ENCODE results near the gene NDUFB1.

The NDUFB1 gene

GRCh38 chr14:92121670-92122350 lies at the start of gene NDUFB1, which contains the start of gene CPSF2:
TSS of gene NDUFB1 (minus strand) at chr14:92121706. CDS start at chr14:92117637, 4,069 bp downstream.
TSS of gene CPSF2 (plus strand) at chr14:92121969. CDS start at chr14:92130985, 9,016 bp downstream.
- Mint-ChIP-seq H3K27me3 (no peaks in the 10 kb centered on the region), H3K27ac (peak within 1 kb of the TSS; percentile 100), H3K9me3 (no peaks in the 10 kb centered on the region), H3K36me3 (ENCODE audit: low read depth) (peaks cover 60% of the 10 kb centered on the region), H3K4me1 (ENCODE audit: low read depth) (peaks cover 45% of the 10 kb centered on the region), H3K4me3 (peak within 1 kb of the TSS; percentile 99)

- Mint-ChIP-seq H3K36me3 (ENCODE audit: low read depth) (peaks cover 80% of the 10 kb centered on the region), H3K4me1 (ENCODE audit: low read depth) (peaks cover 3% of the 10 kb centered on the region), H3K9me3 (peaks cover 14% of the 10 kb centered on the region), H3K27me3 (no peaks in the 10 kb centered on the region), H3K4me3 (no peak overlapping the region), H3K27ac (no peak overlapping the region)
Observed at GRCh38 chr14:92164958-92165357, 43.5 kb upstream of the NDUFB1 start.

GRCh38 chr14:92161521-92161920 lies 40.0 kb upstream of the NDUFB1 start:
- Mint-ChIP-seq H3K27me3 (no peaks in the 10 kb centered on the region), H3K4me1 (ENCODE audit: low read depth) (peaks cover 9% of the 10 kb centered on the region), H3K36me3 (ENCODE audit: low read depth) (peaks cover 86% of the 10 kb centered on the region), H3K4me3 (no peak overlapping the region), H3K9me3 (peaks cover 11% of the 10 kb centered on the region), H3K27ac (no peak overlapping the region)

GRCh38 chr14:92160619-92161018 lies 39.1 kb upstream of the NDUFB1 start:
- no peak overlapping the region for H3K4me3 Mint-ChIP-seq
- peaks cover 10% of the 10 kb centered on the region for H3K9me3 Mint-ChIP-seq
- no peak overlapping the region for H3K27ac Mint-ChIP-seq
- H3K4me1 Mint-ChIP-seq (ENCODE audit: low read depth): peaks cover 9% of the 10 kb centered on the region
- H3K27me3 Mint-ChIP-seq: no peaks in the 10 kb centered on the region
- H3K36me3 Mint-ChIP-seq (ENCODE audit: low read depth): peaks cover 85% of the 10 kb centered on the region

- no peaks in the 10 kb centered on the region for H3K27me3 Mint-ChIP-seq
- H3K36me3 Mint-ChIP-seq (ENCODE audit: low read depth): peaks cover 75% of the 10 kb centered on the region
- H3K4me1 Mint-ChIP-seq (ENCODE audit: low read depth): peaks cover 6% of the 10 kb centered on the region
- H3K27ac Mint-ChIP-seq: peak overlapping the region; percentile 6
- H3K9me3 Mint-ChIP-seq: no peaks in the 10 kb centered on the region
- no peak overlapping the region for H3K4me3 Mint-ChIP-seq
Observed at GRCh38 chr14:92154283-92154942, 32.9 kb upstream of the NDUFB1 start.

GRCh38 chr14:92153581-92153980 lies 32.1 kb upstream of the NDUFB1 start:
- H3K4me1 Mint-ChIP-seq (ENCODE audit: low read depth): peaks cover 6% of the 10 kb centered on the region
- no peaks in the 10 kb centered on the region for H3K27me3 Mint-ChIP-seq
- H3K36me3 Mint-ChIP-seq (ENCODE audit: low read depth): peaks cover 74% of the 10 kb centered on the region
- H3K27ac Mint-ChIP-seq: no peak overlapping the region
- no peaks in the 10 kb centered on the region for H3K9me3 Mint-ChIP-seq
- H3K4me3 Mint-ChIP-seq: no peak overlapping the region

GRCh38 chr14:92144708-92145107 lies 23.2 kb upstream of the NDUFB1 start:
- H3K4me3 Mint-ChIP-seq: no peak overlapping the region
- peaks cover 4% of the 10 kb centered on the region for H3K4me1 Mint-ChIP-seq (ENCODE audit: low read depth)
- H3K27ac Mint-ChIP-seq: no peak overlapping the region
- H3K36me3 Mint-ChIP-seq (ENCODE audit: low read depth): peaks cover 73% of the 10 kb centered on the region
- H3K9me3 Mint-ChIP-seq: no peaks in the 10 kb centered on the region
- H3K27me3 Mint-ChIP-seq: no peaks in the 10 kb centered on the region

- peaks cover 4% of the 10 kb centered on the region for H3K4me1 Mint-ChIP-seq (ENCODE audit: low read depth)
- H3K9me3 Mint-ChIP-seq: no peaks in the 10 kb centered on the region
- H3K27me3 Mint-ChIP-seq: no peaks in the 10 kb centered on the region
- H3K27ac Mint-ChIP-seq: no peak overlapping the region
- H3K36me3 Mint-ChIP-seq (ENCODE audit: low read depth): peaks cover 68% of the 10 kb centered on the region
- no peak overlapping the region for H3K4me3 Mint-ChIP-seq
Observed at GRCh38 chr14:92143962-92144361, 22.5 kb upstream of the NDUFB1 start.

GRCh38 chr14:92143309-92143708 lies 21.8 kb upstream of the NDUFB1 start:
- Mint-ChIP-seq H3K9me3 (no peaks in the 10 kb centered on the region), H3K36me3 (ENCODE audit: low read depth) (peaks cover 64% of the 10 kb centered on the region), H3K4me3 (no peak overlapping the region), H3K27ac (no peak overlapping the region), H3K4me1 (ENCODE audit: low read depth) (peaks cover 4% of the 10 kb centered on the region), H3K27me3 (no peaks in the 10 kb centered on the region)

- Mint-ChIP-seq H3K27ac (no peak overlapping the region), H3K4me3 (no peak overlapping the region), H3K36me3 (ENCODE audit: low read depth) (peaks cover 61% of the 10 kb centered on the region), H3K4me1 (ENCODE audit: low read depth) (peaks cover 13% of the 10 kb centered on the region), H3K9me3 (no peaks in the 10 kb centered on the region), H3K27me3 (no peaks in the 10 kb centered on the region)
Observed at GRCh38 chr14:92135269-92135668, 13.8 kb upstream of the NDUFB1 start.

- peaks cover 67% of the 10 kb centered on the region for H3K36me3 Mint-ChIP-seq (ENCODE audit: low read depth)
- no peaks in the 10 kb centered on the region for H3K27me3 Mint-ChIP-seq
Observed at GRCh38 chr14:92134456-92134855, 12.9 kb upstream of the NDUFB1 start.

GRCh38 chr14:92122761-92123160 lies 1.3 kb upstream of the NDUFB1 start:
- Mint-ChIP-seq H3K36me3 (ENCODE audit: low read depth) (peaks cover 61% of the 10 kb centered on the region), H3K27me3 (no peaks in the 10 kb centered on the region), H3K4me1 (ENCODE audit: low read depth) (peaks cover 55% of the 10 kb centered on the region)

More at GRCh38 chr14:92134456-92134855, 12.9 kb upstream of the NDUFB1 start:
- Mint-ChIP-seq H3K4me1 (ENCODE audit: low read depth) (peaks cover 17% of the 10 kb centered on the region), H3K9me3 (no peaks in the 10 kb centered on the region), H3K4me3 (no peak overlapping the region), H3K27ac (no peak overlapping the region)

GRCh38 chr14:92122351-92122677 lies 808 bp upstream of the NDUFB1 start:
- Mint-ChIP-seq H3K4me1 (ENCODE audit: low read depth) (peaks cover 50% of the 10 kb centered on the region), H3K4me3 (peak overlapping the region; percentile 99), H3K27me3 (no peaks in the 10 kb centered on the region), H3K36me3 (ENCODE audit: low read depth) (peaks cover 61% of the 10 kb centered on the region), H3K27ac (peak overlapping the region; percentile 100), H3K9me3 (no peaks in the 10 kb centered on the region)

More at GRCh38 chr14:92122761-92123160, 1.3 kb upstream of the NDUFB1 start:
- no peaks in the 10 kb centered on the region for H3K9me3 Mint-ChIP-seq
- peak overlapping the region; percentile 99 for H3K4me3 Mint-ChIP-seq
- peak overlapping the region; percentile 100 for H3K27ac Mint-ChIP-seq

GRCh38 chr14:92121207-92121669 lies 268 bp downstream of the NDUFB1 start:
- Mint-ChIP-seq H3K27me3 (no peaks in the 10 kb centered on the region), H3K9me3 (no peaks in the 10 kb centered on the region), H3K36me3 (ENCODE audit: low read depth) (peaks cover 60% of the 10 kb centered on the region)

GRCh38 chr14:92109490-92109889 lies 12.0 kb downstream of the NDUFB1 start:
- Mint-ChIP-seq H3K4me1 (ENCODE audit: low read depth) (peaks cover 37% of the 10 kb centered on the region), H3K4me3 (no peak overlapping the region), H3K9me3 (no peaks in the 10 kb centered on the region), H3K27me3 (no peaks in the 10 kb centered on the region), H3K36me3 (ENCODE audit: low read depth) (no peaks in the 10 kb centered on the region), H3K27ac (no peak overlapping the region)

More at GRCh38 chr14:92121207-92121669, 268 bp downstream of the NDUFB1 start:
- Mint-ChIP-seq H3K4me3 (peak overlapping the region; percentile 99), H3K4me1 (ENCODE audit: low read depth) (peaks cover 39% of the 10 kb centered on the region), H3K27ac (peak overlapping the region; percentile 100)

Data from stimulated activated naive CD8-positive, alpha-beta T cell treated with anti-CD3 and anti-CD28 coated beads, Interleukin-15, Interleukin-2, amounts not matched to agents 100 ng/mL and 50 ng/mL, for 24 hours (primary cell).